ENCODE results near the gene DOHH.

DNA sequence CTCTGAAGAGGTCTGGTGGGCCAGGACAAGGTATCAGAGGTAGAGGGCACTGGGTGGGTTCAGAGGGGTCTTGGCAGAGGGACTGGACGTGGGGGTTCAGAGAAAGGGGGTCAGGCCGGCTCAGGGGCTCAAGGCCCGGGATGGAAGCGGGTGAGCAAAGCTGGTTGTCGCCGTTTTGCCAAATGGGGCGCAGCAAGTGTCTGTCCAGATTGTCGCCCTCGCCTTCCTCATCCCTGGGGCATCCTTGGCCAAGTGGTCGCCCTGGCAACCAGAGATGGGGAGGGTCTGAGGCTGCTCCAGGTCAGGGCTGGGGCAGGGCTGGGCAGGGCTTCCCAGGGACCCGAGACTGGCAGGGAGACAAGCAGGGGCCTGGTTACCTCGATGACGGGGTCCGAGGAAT lies 6.8 kb downstream of the DOHH start:
- TF ChIP-seq, protein P1, sequence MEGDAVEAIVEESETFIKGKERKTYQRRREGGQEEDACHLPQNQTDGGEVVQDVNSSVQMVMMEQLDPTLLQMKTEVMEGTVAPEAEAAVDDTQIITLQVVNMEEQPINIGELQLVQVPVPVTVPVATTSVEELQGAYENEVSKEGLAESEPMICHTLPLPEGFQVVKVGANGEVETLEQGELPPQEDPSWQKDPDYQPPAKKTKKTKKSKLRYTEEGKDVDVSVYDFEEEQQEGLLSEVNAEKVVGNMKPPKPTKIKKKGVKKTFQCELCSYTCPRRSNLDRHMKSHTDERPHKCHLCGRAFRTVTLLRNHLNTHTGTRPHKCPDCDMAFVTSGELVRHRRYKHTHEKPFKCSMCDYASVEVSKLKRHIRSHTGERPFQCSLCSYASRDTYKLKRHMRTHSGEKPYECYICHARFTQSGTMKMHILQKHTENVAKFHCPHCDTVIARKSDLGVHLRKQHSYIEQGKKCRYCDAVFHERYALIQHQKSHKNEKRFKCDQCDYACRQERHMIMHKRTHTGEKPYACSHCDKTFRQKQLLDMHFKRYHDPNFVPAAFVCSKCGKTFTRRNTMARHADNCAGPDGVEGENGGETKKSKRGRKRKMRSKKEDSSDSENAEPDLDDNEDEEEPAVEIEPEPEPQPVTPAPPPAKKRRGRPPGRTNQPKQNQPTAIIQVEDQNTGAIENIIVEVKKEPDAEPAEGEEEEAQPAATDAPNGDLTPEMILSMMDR (IDR thresholded peaks at IDR 0.05) = no peak
- TF ChIP-seq POLR2AphosphoS5 (IDR thresholded peaks at IDR 0.05; ENCODE audit: insufficient read depth in 1 of 2, low read depth in 1 of 2) = no peak

All from vagina (tissue), 2 donors.